K562 treated with DMSO at 1 percent for 12 hours (cell line): ENCODE measurements around the gene NOP56. TPM values are rescaled to one million over a fixed set of nuclear protein-coding genes. Genes with fewer than 3 reads are reported as not detected.

Source experiments
- total RNA-seq: library from RNA; unstranded; fragments of 300-600 nt; gene quantifications from 2 replicates; pipeline ENCODE4 v1.2.3, GENCODE V29; 2022; ENCODE audit not compliant: insufficient read depth

NOP56 gene
- 59.1 and 93.3 TPM in 2 replicates for total RNA-seq

DNA sequence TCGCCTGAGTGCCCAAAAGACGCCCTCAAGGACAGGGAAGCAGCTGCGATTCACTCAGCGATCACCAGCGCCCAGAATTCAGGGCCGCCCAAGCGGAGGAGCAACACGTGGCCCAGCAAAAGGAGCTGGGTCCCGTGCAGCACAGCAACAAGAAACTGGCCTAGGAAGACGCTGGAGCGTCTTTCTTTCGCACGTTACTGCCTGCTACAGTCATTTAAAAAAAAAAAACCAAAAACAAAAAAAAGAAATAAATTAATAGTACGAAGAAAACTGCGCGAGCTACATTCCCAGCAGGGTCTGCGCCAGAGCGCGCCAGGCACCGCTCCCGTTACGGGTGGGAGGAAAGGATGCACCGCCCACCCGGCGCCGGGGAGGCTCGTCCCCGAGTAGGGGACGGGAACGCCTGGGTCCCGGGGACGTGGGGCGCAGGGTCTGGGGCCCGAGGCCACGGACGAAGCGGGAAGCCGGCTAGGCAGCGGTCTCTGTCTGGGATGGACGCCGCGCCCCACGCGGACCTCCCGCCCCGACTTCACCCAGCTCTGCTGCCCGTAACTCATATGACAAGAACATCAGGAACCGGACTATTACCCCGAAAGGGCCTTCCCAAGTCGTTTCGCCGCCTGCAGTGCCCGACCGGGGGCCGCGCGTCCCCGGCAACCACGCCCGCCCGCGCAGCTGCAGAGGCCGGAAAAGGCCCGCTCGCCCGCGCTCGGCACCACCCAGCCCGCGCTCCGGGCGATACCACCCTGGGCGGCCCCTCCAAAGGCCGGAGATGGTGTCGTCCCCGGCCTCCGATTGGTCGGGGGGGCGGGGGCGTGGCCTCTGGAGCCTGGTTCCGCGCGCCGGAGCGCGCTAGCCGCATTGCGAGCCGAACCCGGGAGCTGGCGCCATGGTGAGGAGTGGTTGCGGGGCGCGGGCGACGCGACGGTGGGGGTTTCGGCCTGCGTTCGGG, at the start of gene NOP56:
Gene NOP56 (plus strand): TSS at position 861 of the 952 bp plus-strand sequence. CDS start 29 bp downstream, at position 890.

GRCh38 chr20:2663887-2664719, 11.7 kb downstream of the NOP56 start, which contains the start of gene IDH3B:
TSS of gene IDH3B (minus strand) at chr20:2664216. CDS start at chr20:2664188, 28 bp downstream.

GRCh38 chr20:2692036-2692885, 39.8 kb downstream of the NOP56 start, which contains the start of gene EBF4:
TSS of gene EBF4 (plus strand) at chr20:2692780. CDS start at chr20:2693646, 866 bp downstream.

Other genes starting within 250 kb of the NOP56 start
- 407 and 559 TPM in 2 replicates for gene SNRPB, start 181.8 kb upstream of the NOP56 start, total RNA-seq
- 3.3 and 4.6 TPM in 2 replicates for gene ZNF343, start 143.7 kb upstream of the NOP56 start, total RNA-seq
- gene TMC2, start 116.1 kb upstream of the NOP56 start, total RNA-seq, result not detected in 2 replicates
- 84.6 and 85.4 TPM in 2 replicates for gene IDH3B, start 11.6 kb downstream of the NOP56 start, total RNA-seq
- gene EBF4, start 40.1 kb downstream of the NOP56 start, total RNA-seq, result 0.28 TPM in 1 of 2 replicates, not detected in the other
- gene CPXM1, start 148.0 kb downstream of the NOP56 start, total RNA-seq, result 0.60 TPM in 1 of 2 replicates, not detected in the other
- not detected in 2 replicates for gene C20orf141, start 162.4 kb downstream of the NOP56 start, total RNA-seq
- gene TMEM239, start 163.7 kb downstream of the NOP56 start, total RNA-seq, result not detected in 2 replicates
- gene PCED1A, start 188.0 kb downstream of the NOP56 start, total RNA-seq, result 10.0 and 13.4 TPM in 2 replicates
- gene VPS16, start 188.1 kb downstream of the NOP56 start, total RNA-seq, result 29.4 and 40.8 TPM in 2 replicates
- gene PTPRA, start 220.8 kb downstream of the NOP56 start, total RNA-seq, result 18.4 and 37.8 TPM in 2 replicates